K562 (cell line): ENCODE data around the gene ZNF544. TPM values are rescaled to one million over a fixed set of nuclear protein-coding genes. Genes with fewer than 3 reads are reported as not detected.
A peak's percentile ranks its signal among the peaks of the same experiment; 100 is the strongest.

Experiments
- CCNT2 ChIP-seq: IDR thresholded peaks from 2 replicates; pipeline ENCODE4 v1.6.1; 2011; ENCODE audit warnings: borderline replicate concordance, low read depth, mild to moderate bottlenecking, moderate library complexity, mixed read lengths, low read length; ENCODE audit not compliant: insufficient read length; ENCODE audit errors: extremely low read depth
- CHCHD3 ChIP-seq: fragments of 250-450 bp; sonication (Bioruptor Pico); IDR thresholded peaks from 2 replicates; pipeline ENCODE4 v2.1.2; 2022; ENCODE audit warnings: mild to moderate bottlenecking
- CREB3L1 ChIP-seq: fragments of 450-650 bp; IDR thresholded peaks from 2 replicates; pipeline ENCODE4 v1.6.1; 2014; ENCODE audit warnings: low read depth, mild to moderate bottlenecking, moderate library complexity, borderline replicate concordance
- ETV5 ChIP-seq: sonication (generic); formaldehyde crosslinking; IDR thresholded peaks from 2 replicates; pipeline ENCODE4 v1.4.0; 2020; ENCODE audit warnings: low read depth, mild to moderate bottlenecking, missing genetic modification reagents
- HMGXB4 ChIP-seq: sonication (generic); formaldehyde crosslinking; IDR thresholded peaks from 2 replicates; pipeline ENCODE4 v1.8.1; 2023; ENCODE audit warnings: mild to moderate bottlenecking, missing genetic modification reagents
- NCOA1 ChIP-seq: fragments of 450-650 bp; IDR thresholded peaks from 2 replicates; pipeline ENCODE4 v1.6.1; 2016; ENCODE audit warnings: low read depth
- PCBP1 ChIP-seq: fragments of 200-400 bp; formaldehyde crosslinking; IDR thresholded peaks from 2 replicates; pipeline ENCODE4 v1.6.1; 2018; ENCODE audit warnings: mild to moderate bottlenecking, low read depth, low read length; ENCODE audit not compliant: poor library complexity, severe bottlenecking
- PRPF4 ChIP-seq: fragments of 200-400 bp; formaldehyde crosslinking; IDR thresholded peaks from one replicate; pipeline ENCODE4 v1.6.1; 2017; ENCODE audit warnings: low read length, low read depth, mild to moderate bottlenecking; ENCODE audit not compliant: insufficient read depth, poor library complexity, severe bottlenecking
- RBFOX2 ChIP-seq: fragments of 200-400 bp; formaldehyde crosslinking; IDR thresholded peaks from 2 replicates; pipeline ENCODE4 v1.6.1; 2017; ENCODE audit warnings: low read depth, mild to moderate bottlenecking, low read length, moderate library complexity
- RNF2 ChIP-seq: sonication (generic); IDR thresholded peaks from 2 replicates; pipeline ENCODE4 v1.6.1; 2016
- STAG1 ChIP-seq: sonication (generic); formaldehyde crosslinking; IDR thresholded peaks from 2 replicates; pipeline ENCODE4 v1.5.0; 2020; ENCODE audit warnings: missing genetic modification reagents, borderline replicate concordance
- THRB ChIP-seq: fragments of 450-650 bp; formaldehyde crosslinking; conservative IDR thresholded peaks from 2 replicates; pipeline ENCODE4 v1.4.0; 2022; ENCODE audit warnings: mild to moderate bottlenecking, missing genetic modification characterization
- USF2 ChIP-seq: sonication (generic); formaldehyde crosslinking; IDR thresholded peaks from 2 replicates; pipeline ENCODE4 v1.5.0; 2020; ENCODE audit warnings: missing genetic modification reagents
- ZBTB1 ChIP-seq: sonication (generic); formaldehyde crosslinking; IDR thresholded peaks from 2 replicates; pipeline ENCODE4 v1.8.1; 2023; ENCODE audit warnings: missing genetic modification reagents, low read depth, mild to moderate bottlenecking, borderline replicate concordance
- ZBTB49 ChIP-seq: sonication (generic); formaldehyde crosslinking; IDR thresholded peaks from 2 replicates; pipeline ENCODE4 v1.8.0; 2022; ENCODE audit warnings: missing genetic modification reagents, mild to moderate bottlenecking, borderline replicate concordance
- ZBTB7A ChIP-seq: IDR thresholded peaks from 2 replicates; pipeline ENCODE4 v1.6.1; 2011; ENCODE audit warnings: low read depth, mild to moderate bottlenecking, low read length, moderate library complexity, borderline replicate concordance; ENCODE audit not compliant: control insufficient read depth
- ZNF445 ChIP-seq: fragments of 250-450 bp; sonication (Bioruptor Pico); IDR thresholded peaks from 2 replicates; pipeline ENCODE4 v1.4.0; 2020; ENCODE audit warnings: low read depth, mild to moderate bottlenecking, moderate library complexity
- polyA plus RNA-seq, 8 experiments: library from polyadenylated mRNA; depleted of rRNA in 4 of 8; stranded (reverse) in 5 of 8; unstranded in 3 of 8; fragments of >200 nt; fragmentation: Nextera tagmentation in 2 of 8; fragmentation: Illumina TruSeq in 1 of 8; extraction: Ambion mirVana in 2 of 8; extraction: Trizol in 1 of 8; gene quantifications; 2 replicates each; pipeline versions ENCODE4 v1.2.1 to v1.2.3, GENCODE V29; 2011 to 2014; ENCODE audit warnings: inconsistent platforms in 1 of 8, missing spikeins in 1 of 8
- total RNA-seq, 7 experiments: library from RNA; depleted of rRNA in 6 of 7; stranded (reverse); fragments of >200 nt in 6 of 7; fragmentation: Illumina TruSeq in 2 of 7; extraction: Trizol in 2 of 7; gene quantifications; 2 replicates each; pipeline versions ENCODE4 v1.2.1 to v1.2.3, GENCODE V29; 2011 to 2021; ENCODE audit warnings: low replicate concordance in 1 of 7

The ZNF544 gene
- total and polyA plus RNA-seq, 9 of the 15 experiments (the other 6 are each of a cell fraction or from before 2014, with no cell fraction given): 23.6 to 59.0 (median 41.4) TPM

GRCh38 chr19:58279042-58279924 is 50.6 kb downstream of the ZNF544 start (continued):
- no peak for TF ChIP-seq ZBTB49 (CRISPR knock-in tag)
- TF ChIP-seq THRB (CRISPR knock-in tag): no peak
- TF ChIP-seq HMGXB4: no peak
- TF ChIP-seq NCOA1: no peak
- no peak for TF ChIP-seq USF2 (CRISPR knock-in tag)
- 0 out of 2 replicates have a peak, but pooled peaks have one; percentile 9 for TF ChIP-seq STAG1 (CRISPR knock-in tag)
- TF ChIP-seq ZBTB7A: peak; percentile 83; the same call in 1 of the 2 replicates
- TF ChIP-seq CCNT2: peak; percentile 37
- TF ChIP-seq ZBTB1: peak; percentile 41; the same call in 1 of the 2 replicates
- TF ChIP-seq PRPF4: no peak
- peak; percentile 74; the same call in 1 of the 2 replicates for TF ChIP-seq CHCHD3 (CRISPR knock-in tag)
- TF ChIP-seq RBFOX2: peak; percentile 85
- TF ChIP-seq ETV5 (CRISPR knock-in tag): peak; percentile 47
- TF ChIP-seq RNF2: 0 out of 2 replicates have a peak, but pooled peaks have one; percentile 13
- TF ChIP-seq ZNF445 (CRISPR knock-in tag): no peak
- TF ChIP-seq CREB3L1: peak; percentile 80; the same call in 1 of the 2 replicates
- no peak for TF ChIP-seq PCBP1
